Upper lobe of left lung (tissue), 6 donors: ENCODE results near the gene BCAT1. TPM values are rescaled to one million over a fixed set of nuclear protein-coding genes. Genes with fewer than 3 reads are reported as not detected.
A peak's percentile ranks its signal among the peaks of the same experiment; 100 is the strongest.

Source experiments
- ATAC-seq, 2 donors: fragments of 200-7000 bp; cut with Tn5 transposase; one replicate each; pipeline ENCODE4 v1.9.1; 2022; ENCODE audit warnings: mild to moderate bottlenecking in 2 of 2, moderate library complexity in 2 of 2; ENCODE audit not compliant: low FRiP score in 2 of 2
- DNase-seq, 2 donors: peaks; one replicate each; pipeline ENCODE4 v3.0.0-alpha.2; 2019 to 2020
- H3K27ac ChIP-seq, 4 donors: fragments of 200-600 bp; sonication (generic); one replicate each; pipeline ENCODE4 v1.5.1; 2016 to 2019
- H3K27me3 ChIP-seq, 4 donors: fragments of 200-600 bp; sonication (generic); one replicate each; pipeline ENCODE4 v1.5.1; 2017 to 2019
- H3K36me3 ChIP-seq, 4 donors: fragments of 200-600 bp; sonication (generic); one replicate each; pipeline ENCODE4 v1.5.1; 2016 to 2019
- H3K4me1 ChIP-seq, 4 donors: fragments of 200-600 bp; sonication (generic); one replicate each; pipeline ENCODE4 v1.5.1; 2018 to 2019
- H3K4me3 ChIP-seq, 4 donors: fragments of 200-600 bp; sonication (generic); one replicate each; pipeline ENCODE4 v1.5.1; 2017 to 2019; ENCODE audit warnings: mild to moderate bottlenecking in 2 of 4, moderate library complexity in 1 of 4
- H3K9me3 ChIP-seq, 4 donors: fragments of 200-600 bp; sonication (generic); one replicate each; pipeline ENCODE4 v1.5.1; 2018 to 2019
- EP300 ChIP-seq, 4 donors: sonication (generic); formaldehyde crosslinking; IDR thresholded peaks; one replicate each; pipeline ENCODE4 v1.5.1; 2017; ENCODE audit warnings: antibody characterized with exemption in 4 of 4, control low read depth in 2 of 4
- POLR2A ChIP-seq, 4 donors: fragments of 450-650 bp; IDR thresholded peaks; one replicate each; pipeline ENCODE4 v1.5.1; 2016 to 2017; ENCODE audit warnings: antibody characterized with exemption in 4 of 4, mild to moderate bottlenecking in 2 of 4
- POLR2AphosphoS5 ChIP-seq, 2 donors: sonication (generic); formaldehyde crosslinking; IDR thresholded peaks; one replicate each; pipeline ENCODE4 v1.5.1; 2017; ENCODE audit warnings: antibody characterized with exemption in 2 of 2
- WGBS, 2 donors: methylation state at CpG; one replicate each; pipeline ENCODE4 v1.1.5; 2017 to 2018; 5-methylcytosine and 5-hydroxymethylcytosine counted together
- total RNA-seq, 6 donors: library from RNA; depleted of rRNA in 4 of 6; stranded (reverse); fragments of >200 nt in 4 of 6; gene quantifications; one replicate each; pipeline versions ENCODE4 v1.1.0 to v1.2.1, GENCODE V29; 2016 to 2021
- TF ChIP-seq, protein P1 (sequence below), 6 experiments: fragments of 450-650 bp in 4 of 6; fragments of 200-600 bp in 2 of 6; sonication (generic) in 2 of 6; IDR thresholded peaks; one replicate each; pipeline ENCODE4 v1.5.1; 2016 to 2019; ENCODE audit warnings: antibody characterized with exemption in 6 of 6
- donor health status: DM: no; HTN: no; CAD: no; lungs with moderate emphysema.
- donor health status: DM: no; HTN: yes; CAD: no; lungs with severe emphysema.

BCAT1 gene
- total RNA-seq, 6 donors from 2014 or later, result 52.7 to 145 (median 72.7) TPM

GRCh38 chr12:24954261-24954660 is 5.4 kb upstream of the BCAT1 start:
- no peaks in the 10 kb centered on the region for H3K27me3 ChIP-seq
- H3K9me3 ChIP-seq, result no peaks in the 10 kb centered on the region
- no peaks in the 10 kb centered on the region for H3K36me3 ChIP-seq
- ATAC-seq (no peak), DNase-seq (no peak)
- no peak overlapping the region for H3K27ac ChIP-seq
- no peak overlapping the region for H3K4me3 ChIP-seq
- WGBS, 2 donors, result 89 to 90% methylated on average over 3 of the region's 3 CpGs
- TF ChIP-seq, protein P1, sequence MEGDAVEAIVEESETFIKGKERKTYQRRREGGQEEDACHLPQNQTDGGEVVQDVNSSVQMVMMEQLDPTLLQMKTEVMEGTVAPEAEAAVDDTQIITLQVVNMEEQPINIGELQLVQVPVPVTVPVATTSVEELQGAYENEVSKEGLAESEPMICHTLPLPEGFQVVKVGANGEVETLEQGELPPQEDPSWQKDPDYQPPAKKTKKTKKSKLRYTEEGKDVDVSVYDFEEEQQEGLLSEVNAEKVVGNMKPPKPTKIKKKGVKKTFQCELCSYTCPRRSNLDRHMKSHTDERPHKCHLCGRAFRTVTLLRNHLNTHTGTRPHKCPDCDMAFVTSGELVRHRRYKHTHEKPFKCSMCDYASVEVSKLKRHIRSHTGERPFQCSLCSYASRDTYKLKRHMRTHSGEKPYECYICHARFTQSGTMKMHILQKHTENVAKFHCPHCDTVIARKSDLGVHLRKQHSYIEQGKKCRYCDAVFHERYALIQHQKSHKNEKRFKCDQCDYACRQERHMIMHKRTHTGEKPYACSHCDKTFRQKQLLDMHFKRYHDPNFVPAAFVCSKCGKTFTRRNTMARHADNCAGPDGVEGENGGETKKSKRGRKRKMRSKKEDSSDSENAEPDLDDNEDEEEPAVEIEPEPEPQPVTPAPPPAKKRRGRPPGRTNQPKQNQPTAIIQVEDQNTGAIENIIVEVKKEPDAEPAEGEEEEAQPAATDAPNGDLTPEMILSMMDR (IDR thresholded peaks at IDR 0.05), result no peak
- TF ChIP-seq POLR2A (IDR thresholded peaks at IDR 0.05) (no peak), POLR2AphosphoS5 (IDR thresholded peaks at IDR 0.05) (no peak), EP300 (IDR thresholded peaks at IDR 0.05) (no peak)
- peaks cover 0 to 1% (median 0%) of the 10 kb centered on the region in 4 donors for H3K4me1 ChIP-seq

DNA sequence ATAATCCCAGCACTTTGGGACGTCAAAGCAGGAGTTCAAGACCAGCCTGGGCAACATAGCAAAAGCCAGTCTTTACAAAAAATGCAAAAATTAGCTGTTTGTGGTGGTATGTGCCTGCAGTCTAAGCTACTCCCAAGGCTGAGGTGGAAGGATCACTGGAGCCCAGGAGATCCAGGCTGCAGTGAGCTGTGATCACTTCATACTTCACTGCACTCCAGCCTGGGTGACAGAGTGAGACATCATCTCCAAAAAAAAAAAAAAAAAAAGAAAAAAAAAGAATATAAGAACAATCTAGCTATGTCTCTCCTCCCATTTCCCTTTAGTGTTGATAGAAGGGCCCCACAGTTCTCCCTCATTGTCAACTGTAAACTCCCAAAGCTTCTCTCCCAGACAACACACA is 3.5 kb upstream of the BCAT1 start:
- 75 to 90% methylated on average over 1 of the region's 1 CpG for WGBS, 2 donors
- Histone ChIP-seq H3K4me3 (no peak overlapping the region), H3K27me3 (no peaks in the 10 kb centered on the region), H3K27ac (no peak overlapping the region), H3K9me3 (no peaks in the 10 kb centered on the region), H3K36me3 (no peaks in the 10 kb centered on the region), H3K4me1 (peaks cover 0 to 15% (median 4%) of the 10 kb centered on the region in 4 donors)
- no peak for DNase-seq
- TF ChIP-seq EP300 (IDR thresholded peaks at IDR 0.05) (no peak), POLR2A (IDR thresholded peaks at IDR 0.05) (no peak), POLR2AphosphoS5 (IDR thresholded peaks at IDR 0.05) (no peak)
- TF ChIP-seq, protein P1 (IDR thresholded peaks at IDR 0.05), result no peak
- no peak for ATAC-seq

- no peaks in the 10 kb centered on the region for H3K36me3 ChIP-seq
- H3K27me3 ChIP-seq, result no peaks in the 10 kb centered on the region
- TF ChIP-seq POLR2AphosphoS5 (IDR thresholded peaks at IDR 0.05), result no peak
- TF ChIP-seq POLR2A (IDR thresholded peaks at IDR 0.05), result no peak
- TF ChIP-seq, protein P1 (IDR thresholded peaks at IDR 0.05), result no peak
- no peak for TF ChIP-seq EP300 (IDR thresholded peaks at IDR 0.05)
- H3K9me3 ChIP-seq, result no peaks in the 10 kb centered on the region
- WGBS, 2 donors, result 80 to 81% methylated on average over 3 of the region's 3 CpGs
- ATAC-seq, result no peak
- peaks cover 0 to 15% (median 4%) of the 10 kb centered on the region in 4 donors for H3K4me1 ChIP-seq
- no peak overlapping the region for H3K4me3 ChIP-seq
- no peak for DNase-seq
- H3K27ac ChIP-seq, result no peak overlapping the region
Observed at GRCh38 chr12:24950231-24950834, 1.4 kb upstream of the BCAT1 start.

GRCh38 chr12:24948420-24948756 is 513 bp downstream of the BCAT1 start:
- no peaks in the 10 kb centered on the region for H3K9me3 ChIP-seq
- H3K27me3 ChIP-seq, result no peaks in the 10 kb centered on the region
- no peaks in the 10 kb centered on the region for H3K36me3 ChIP-seq
- ATAC-seq (peak in 1 of 2 donors; percentile 53), DNase-seq (no peak)
- WGBS, 2 donors, result 1 to 2% methylated on average over 14 of the region's 14 CpGs
- peak overlapping the region; percentile 34 to 76 (median 63) for H3K27ac ChIP-seq
- peak overlapping the region; percentile 56 to 74 (median 68) for H3K4me3 ChIP-seq
- TF ChIP-seq POLR2AphosphoS5 (IDR thresholded peaks at IDR 0.05), result no peak
- peak in 1 of 4 donors; percentile 35 for TF ChIP-seq POLR2A (IDR thresholded peaks at IDR 0.05)
- peaks cover 0 to 15% (median 4%) of the 10 kb centered on the region in 4 donors for H3K4me1 ChIP-seq

- H3K9me3 ChIP-seq, result no peaks in the 10 kb centered on the region
- peak overlapping the region; percentile 56 to 74 (median 68) for H3K4me3 ChIP-seq
- H3K27ac ChIP-seq, result peak overlapping the region in 3 of 4 donors; percentile 62 to 76 (median 64)
- DNase-seq, result no peak
- no peaks in the 10 kb centered on the region for H3K27me3 ChIP-seq
- peaks cover 0 to 15% (median 4%) of the 10 kb centered on the region in 4 donors for H3K4me1 ChIP-seq
- TF ChIP-seq EP300 (IDR thresholded peaks at IDR 0.05) (no peak), POLR2AphosphoS5 (IDR thresholded peaks at IDR 0.05) (no peak), POLR2A (IDR thresholded peaks at IDR 0.05) (no peak)
- TF ChIP-seq, protein P1 (IDR thresholded peaks at IDR 0.05), result no peak
- WGBS, 2 donors, result 34 to 35% methylated on average over 12 of the region's 12 CpGs
- ATAC-seq, result no peak
- H3K36me3 ChIP-seq, result no peaks in the 10 kb centered on the region
Observed at GRCh38 chr12:24947541-24948419, 1.1 kb downstream of the BCAT1 start.
